Epidermal melanocyte (primary cell): ENCODE measurements around the gene CHPF.

ENCODE experiments used
- DNase-seq: peaks from one replicate; pipeline ENCODE4 v3.0.0; 2011; ENCODE audit warnings: low spot score; ENCODE audit not compliant: insufficient read length

CHPF gene

GRCh38 chr2:219498280-219499057 is 45.1 kb downstream of the CHPF start, which contains the start of gene GMPPA:
TSS of gene GMPPA (plus strand) at chr2:219498891. CDS start at chr2:219499976, 1,085 bp downstream.
- peak; percentile 99 for DNase-seq

- peak; percentile 88 for DNase-seq
These were observed 45.9 kb downstream of the CHPF start for GRCh38 chr2:219497495-219498279.

DNA sequence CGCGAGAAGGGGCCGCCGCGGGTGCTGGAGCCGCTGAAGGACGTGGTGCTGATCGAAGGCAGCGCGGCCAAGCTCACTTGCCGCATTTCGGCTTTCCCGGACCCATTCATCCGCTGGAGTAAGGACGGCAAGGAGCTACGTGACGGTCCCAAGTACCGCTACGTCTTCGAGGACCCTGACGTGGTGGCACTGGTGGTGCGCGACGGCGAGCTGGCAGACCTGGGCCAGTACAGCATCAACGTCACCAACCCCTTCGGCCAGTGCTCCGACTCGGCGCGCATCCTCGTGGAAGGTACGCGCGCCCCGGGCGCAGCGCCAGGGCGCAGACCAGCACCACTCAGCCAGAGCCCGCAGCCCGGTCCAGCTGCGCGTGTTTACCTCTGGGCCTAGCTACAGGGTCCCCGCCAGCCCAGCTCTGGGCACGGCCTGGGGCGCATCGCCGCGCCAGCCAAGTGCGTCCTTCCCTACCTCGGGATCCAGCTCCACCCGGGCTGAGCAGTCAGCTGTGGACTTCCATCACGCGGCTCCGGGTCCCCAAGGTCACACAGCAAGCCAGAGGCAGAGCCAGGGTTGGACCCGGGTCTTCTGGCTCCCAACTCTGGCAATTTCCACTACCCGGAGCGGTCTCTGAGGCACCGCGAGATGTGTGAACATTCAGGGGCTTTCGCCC is 46.6 kb downstream of the CHPF start:
- DNase-seq = no peak

- DNase-seq = no peak
These were observed 47.3 kb downstream of the CHPF start for GRCh38 chr2:219496247-219496824.

- peak; percentile 89 for DNase-seq
These were observed 48.0 kb downstream of the CHPF start for GRCh38 chr2:219495531-219496122.

GRCh38 chr2:219494952-219495530 is 48.6 kb downstream of the CHPF start:
- DNase-seq = no peak

GRCh38 chr2:219493086-219493485 is 50.5 kb downstream of the CHPF start:
- DNase-seq = no peak

GRCh38 chr2:219492575-219492974 is 51.0 kb downstream of the CHPF start:
- DNase-seq = no peak

DNA sequence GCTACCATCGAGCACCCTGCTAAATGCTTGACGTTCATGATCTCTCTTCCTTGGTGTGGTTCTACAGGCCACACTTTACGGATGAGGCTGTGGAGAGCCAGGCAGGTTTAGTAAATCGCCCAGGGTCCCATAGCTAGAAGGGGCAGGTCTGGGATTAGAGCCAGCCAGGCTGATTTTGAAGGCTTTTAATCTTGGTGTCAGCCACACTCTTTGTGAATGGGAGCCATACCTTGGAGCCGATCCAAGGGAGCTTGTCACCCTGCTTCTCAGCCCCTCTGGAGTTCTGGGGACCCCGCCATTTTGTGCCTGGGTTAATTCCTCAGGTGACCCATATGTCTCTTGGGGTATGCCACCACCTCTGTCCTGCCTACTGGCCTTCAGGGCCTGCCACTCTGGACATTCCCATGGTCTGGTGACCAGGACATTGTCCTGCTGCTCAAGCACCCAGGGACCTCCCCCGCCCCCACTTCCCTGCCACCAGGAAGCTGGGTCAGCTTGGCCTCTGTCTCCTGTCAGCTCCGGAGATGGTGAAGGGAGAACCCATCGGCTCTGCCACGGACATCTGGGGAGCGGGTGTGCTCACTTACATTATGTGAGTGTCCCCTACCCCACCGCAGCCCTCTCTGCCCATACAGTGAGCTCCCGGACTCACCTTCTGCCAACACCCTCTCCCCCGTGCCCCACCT is 52.2 kb downstream of the CHPF start:
- no peak for DNase-seq

DNA sequence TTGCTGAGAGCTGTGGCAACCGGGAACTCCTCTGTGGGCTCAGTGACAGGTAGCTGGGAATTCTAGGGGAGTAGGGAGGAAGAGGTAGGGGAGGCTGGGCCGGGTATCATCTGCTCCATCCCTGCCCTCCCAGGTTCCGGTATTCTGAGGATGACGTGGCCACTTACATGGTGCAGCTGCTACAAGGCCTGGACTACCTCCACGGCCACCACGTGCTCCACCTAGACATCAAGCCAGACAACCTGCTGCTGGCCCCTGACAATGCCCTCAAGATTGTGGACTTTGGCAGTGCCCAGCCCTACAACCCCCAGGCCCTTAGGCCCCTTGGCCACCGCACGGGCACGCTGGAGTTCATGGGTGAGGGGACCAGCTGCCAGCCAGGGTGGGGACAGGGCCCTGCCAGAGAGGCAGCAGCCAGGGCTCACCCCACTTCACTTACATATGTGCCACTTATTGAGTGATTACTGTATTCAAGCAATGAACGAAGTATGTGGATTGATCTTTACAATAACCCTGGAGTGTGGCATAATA is 52.9 kb downstream of the CHPF start:
- no peak for DNase-seq

DNA sequence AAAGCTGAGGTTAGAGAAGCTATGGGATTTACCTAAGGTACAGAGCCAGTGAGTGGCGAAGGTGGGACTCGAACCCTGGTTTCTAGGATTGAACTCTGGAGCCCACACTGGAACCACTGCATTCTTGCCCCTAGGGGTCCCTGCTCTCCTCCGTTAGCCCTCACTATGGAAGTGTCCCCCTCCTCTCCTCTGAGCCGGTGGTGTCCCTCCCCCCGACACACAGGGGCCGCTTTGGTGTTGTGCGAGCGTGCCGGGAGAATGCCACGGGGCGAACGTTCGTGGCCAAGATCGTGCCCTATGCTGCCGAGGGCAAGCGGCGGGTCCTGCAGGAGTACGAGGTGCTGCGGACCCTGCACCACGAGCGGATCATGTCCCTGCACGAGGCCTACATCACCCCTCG is 53.4 kb downstream of the CHPF start:
- DNase-seq = no peak

GRCh38 chr2:219489315-219489714 is 54.3 kb downstream of the CHPF start:
- DNase-seq = no peak
